Endodermal cell (in vitro differentiated cells): Measurements from ENCODE around the gene PXDN. TPM values are rescaled to one million over a fixed set of nuclear protein-coding genes. Genes with fewer than 3 reads are reported as not detected.

ENCODE experiments used
- DNase-seq: peaks from one replicate; pipeline ENCODE4 v3.0.0-alpha.2; 2017
- H3K27ac ChIP-seq: 2 replicates; pipeline ENCODE4 v1.5.1; 2013; ENCODE audit warnings: mild to moderate bottlenecking, low read depth, low read length, moderate library complexity
- H3K27me3 ChIP-seq: 2 replicates; pipeline ENCODE4 v1.6.1; 2013; ENCODE audit warnings: mild to moderate bottlenecking, low read length, moderate library complexity; ENCODE audit not compliant: insufficient read depth, control insufficient read depth, poor library complexity, severe bottlenecking
- H3K36me3 ChIP-seq: 2 replicates; pipeline ENCODE4 v1.7.0; 2013; ENCODE audit warnings: mild to moderate bottlenecking, low read length, moderate library complexity; ENCODE audit not compliant: control insufficient read depth, insufficient read depth
- H3K4me1 ChIP-seq: one replicate; pipeline ENCODE4 v1.7.0; 2013; ENCODE audit warnings: low read length; ENCODE audit not compliant: control insufficient read depth, insufficient read depth
- H3K4me3 ChIP-seq: 2 replicates; pipeline ENCODE4 v1.5.1; 2013; ENCODE audit warnings: mild to moderate bottlenecking, low read length, moderate library complexity
- H3K9ac ChIP-seq: 2 replicates; pipeline ENCODE4 v1.6.1; 2013; ENCODE audit warnings: mild to moderate bottlenecking, low read length, moderate library complexity; ENCODE audit not compliant: poor library complexity, severe bottlenecking; ENCODE audit errors: extremely low read depth
- H3K9me3 ChIP-seq: 2 replicates; pipeline ENCODE4 v1.6.1; 2013; ENCODE audit warnings: mild to moderate bottlenecking, low read length, moderate library complexity; ENCODE audit not compliant: control insufficient read depth
- H3K27ac Mint-ChIP-seq: 2 replicates; pipeline ENCODE4 v1.8.0; 2020; ENCODE audit warnings: mixed read lengths
- H3K27me3 Mint-ChIP-seq: 2 replicates; pipeline ENCODE4 v1.8.0; 2021; ENCODE audit warnings: mild to moderate bottlenecking, mixed read lengths; ENCODE audit not compliant: insufficient read depth
- H3K36me3 Mint-ChIP-seq: 2 replicates; pipeline ENCODE4 v1.8.0; 2020; ENCODE audit warnings: low read depth, mixed read lengths
- H3K4me1 Mint-ChIP-seq: 2 replicates; pipeline ENCODE4 v1.8.0; 2020; ENCODE audit warnings: mixed read lengths
- H3K4me3 Mint-ChIP-seq: 2 replicates; pipeline ENCODE4 v1.8.0; 2020; ENCODE audit warnings: mild to moderate bottlenecking, moderate library complexity, mixed read lengths
- H3K9me3 Mint-ChIP-seq: 2 replicates; pipeline ENCODE4 v1.8.0; 2020; ENCODE audit warnings: mild to moderate bottlenecking, mixed read lengths
- WGBS, 2 experiments: methylation state at CpG; one replicate each; pipeline versions ENCODE4 v1.1.5 to v1.1.7; 2013; ENCODE audit warnings: missing lambda C conversion rate in 2 of 2, mixed read lengths in 1 of 2; ENCODE audit not compliant: insufficient coverage in 1 of 2, insufficient read length in 1 of 2; 5-methylcytosine and 5-hydroxymethylcytosine counted together
- total RNA-seq, 2 donors: library from RNA; stranded (reverse); fragmentation: NEBNext Ultra II Directional in 1 of 2; extraction: Animal tissue kit (Norgen Biotek cat#: 25700) in 1 of 2; gene quantifications; 2 replicates in 1 of 2; 3 replicates in 1 of 2; pipeline ENCODE4 v1.2.1, GENCODE V29; 2021
- TF ChIP-seq, protein P1 (sequence below): fragments of 200-600 bp; sonication (generic); conservative IDR thresholded peaks from 2 replicates; pipeline ENCODE4 v1.5.0; 2021; ENCODE audit warnings: antibody characterized with exemption, mild to moderate bottlenecking

PXDN gene
- total RNA-seq, 2 donors from 2014 or later: 212 to 247 TPM

DNA sequence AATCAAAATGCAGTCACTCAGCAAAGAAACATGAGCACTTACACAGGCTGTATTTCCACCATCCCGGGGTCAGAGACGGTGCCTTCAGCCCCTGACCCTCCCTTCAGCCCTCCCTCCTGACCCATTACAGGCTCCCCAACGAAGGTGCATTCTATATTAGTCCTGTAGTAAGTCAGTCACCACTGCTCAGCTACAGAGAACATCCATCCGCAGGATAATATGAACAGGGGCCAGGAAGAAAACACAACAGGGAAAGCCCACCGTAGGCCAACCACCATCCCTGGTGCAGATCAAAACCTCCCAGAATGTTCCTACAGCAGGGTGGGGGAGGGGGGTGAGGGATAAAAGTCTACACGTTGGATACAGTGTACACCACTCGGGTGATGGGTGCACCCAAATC, 15.1 kb downstream of the PXDN start:
- Mint-ChIP-seq H3K27ac (no peak overlapping the region), H3K9me3 (peaks cover 1% of the 10 kb centered on the region), H3K27me3 (no peaks in the 10 kb centered on the region), H3K4me3 (no peak overlapping the region), H3K36me3 (peaks cover 19% of the 10 kb centered on the region), H3K4me1 (peaks cover 43% of the 10 kb centered on the region)
- no peak overlapping the region for H3K4me3 ChIP-seq
- WGBS, 2 experiments: 63 to 72% methylated on average over 4 to 7 of the region's 7 CpGs
- H3K27me3 ChIP-seq: no peaks in the 10 kb centered on the region
- H3K36me3 ChIP-seq: peaks cover 12% of the 10 kb centered on the region
- no peak overlapping the region for H3K9ac ChIP-seq
- peak; percentile 33 for DNase-seq
- TF ChIP-seq, protein P1, sequence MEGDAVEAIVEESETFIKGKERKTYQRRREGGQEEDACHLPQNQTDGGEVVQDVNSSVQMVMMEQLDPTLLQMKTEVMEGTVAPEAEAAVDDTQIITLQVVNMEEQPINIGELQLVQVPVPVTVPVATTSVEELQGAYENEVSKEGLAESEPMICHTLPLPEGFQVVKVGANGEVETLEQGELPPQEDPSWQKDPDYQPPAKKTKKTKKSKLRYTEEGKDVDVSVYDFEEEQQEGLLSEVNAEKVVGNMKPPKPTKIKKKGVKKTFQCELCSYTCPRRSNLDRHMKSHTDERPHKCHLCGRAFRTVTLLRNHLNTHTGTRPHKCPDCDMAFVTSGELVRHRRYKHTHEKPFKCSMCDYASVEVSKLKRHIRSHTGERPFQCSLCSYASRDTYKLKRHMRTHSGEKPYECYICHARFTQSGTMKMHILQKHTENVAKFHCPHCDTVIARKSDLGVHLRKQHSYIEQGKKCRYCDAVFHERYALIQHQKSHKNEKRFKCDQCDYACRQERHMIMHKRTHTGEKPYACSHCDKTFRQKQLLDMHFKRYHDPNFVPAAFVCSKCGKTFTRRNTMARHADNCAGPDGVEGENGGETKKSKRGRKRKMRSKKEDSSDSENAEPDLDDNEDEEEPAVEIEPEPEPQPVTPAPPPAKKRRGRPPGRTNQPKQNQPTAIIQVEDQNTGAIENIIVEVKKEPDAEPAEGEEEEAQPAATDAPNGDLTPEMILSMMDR: no peak
- H3K27ac ChIP-seq: no peak overlapping the region
- H3K9me3 ChIP-seq: peaks cover 4% of the 10 kb centered on the region
- peaks cover 17% of the 10 kb centered on the region for H3K4me1 ChIP-seq

DNA sequence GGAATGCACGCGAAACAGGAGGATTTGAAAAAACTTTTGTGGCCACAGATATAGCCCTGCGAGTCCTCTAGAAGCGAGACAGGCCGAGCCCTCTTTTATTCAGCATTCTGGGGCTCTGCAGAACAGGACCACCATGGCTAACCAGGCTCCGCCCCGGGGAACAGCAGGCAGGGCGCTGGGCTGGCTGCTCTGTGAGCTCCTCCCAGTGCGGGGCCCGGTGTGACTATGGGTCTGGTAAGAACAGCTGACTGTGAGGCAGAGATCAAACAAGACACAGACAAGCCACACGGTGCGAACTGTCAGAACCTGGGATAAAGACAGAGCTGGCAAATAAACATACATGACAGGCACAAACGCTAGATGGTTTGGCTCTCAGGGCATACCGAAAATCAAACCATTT, 15.5 kb downstream of the PXDN start:
- Mint-ChIP-seq H3K4me3 (no peak overlapping the region), H3K9me3 (peaks cover 1% of the 10 kb centered on the region), H3K27ac (peak overlapping the region; percentile 1), H3K36me3 (peaks cover 17% of the 10 kb centered on the region), H3K4me1 (peaks cover 43% of the 10 kb centered on the region), H3K27me3 (no peaks in the 10 kb centered on the region)
- peaks cover 17% of the 10 kb centered on the region for H3K4me1 ChIP-seq
- H3K9ac ChIP-seq: no peak overlapping the region
- H3K9me3 ChIP-seq: peaks cover 4% of the 10 kb centered on the region
- WGBS, 2 experiments: 55% methylated on average over 11 to 14 of the region's 14 CpGs
- DNase-seq: peak; percentile 89
- H3K27me3 ChIP-seq: no peaks in the 10 kb centered on the region
- TF ChIP-seq, protein P1: no peak
- H3K4me3 ChIP-seq: no peak overlapping the region
- H3K27ac ChIP-seq: no peak overlapping the region
- H3K36me3 ChIP-seq: peaks cover 9% of the 10 kb centered on the region

DNA sequence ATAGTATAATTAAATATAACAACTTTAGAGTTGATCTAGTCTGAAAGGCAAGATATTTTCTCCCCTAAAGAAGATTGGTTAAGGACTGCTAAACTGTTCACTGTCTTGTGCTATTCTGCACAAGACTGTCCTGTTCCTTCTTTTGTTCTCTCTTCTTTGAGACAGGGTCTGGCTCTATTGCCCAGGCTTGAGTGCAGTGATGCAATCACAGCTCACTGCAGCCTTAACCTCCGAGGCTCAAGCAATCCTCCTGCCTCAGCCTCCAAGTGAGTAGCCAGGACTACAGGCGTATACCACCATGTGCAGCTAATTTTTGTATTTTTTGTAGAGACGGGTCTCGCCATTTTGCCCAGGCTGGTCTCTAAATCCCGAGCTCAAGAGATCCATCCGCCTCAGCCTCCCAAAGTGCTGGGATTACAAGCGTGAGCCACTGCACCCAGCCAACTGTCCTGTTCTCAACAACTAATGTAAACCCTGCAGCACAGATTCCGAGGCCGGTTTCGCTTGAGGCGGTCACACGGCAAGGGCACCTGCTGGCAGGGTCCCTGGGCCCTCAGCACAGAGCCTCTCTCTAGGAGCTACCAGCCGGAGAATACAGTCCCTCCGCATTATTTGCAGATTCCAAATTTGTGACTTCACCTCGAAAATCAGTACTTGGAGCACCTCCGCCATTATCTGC, 16.4 kb downstream of the PXDN start:
- peaks cover 43% of the 10 kb centered on the region for H3K4me1 Mint-ChIP-seq
- no peaks in the 10 kb centered on the region for H3K9me3 ChIP-seq
- H3K36me3 Mint-ChIP-seq: peaks cover 11% of the 10 kb centered on the region
- H3K27ac ChIP-seq: no peak overlapping the region
- no peak overlapping the region for H3K4me3 ChIP-seq
- H3K9ac ChIP-seq: no peak overlapping the region
- peak; percentile 43 for DNase-seq
- no peak overlapping the region for H3K4me3 Mint-ChIP-seq
- peaks cover 17% of the 10 kb centered on the region for H3K4me1 ChIP-seq
- no peaks in the 10 kb centered on the region for H3K27me3 Mint-ChIP-seq
- H3K27ac Mint-ChIP-seq: no peak overlapping the region
- peaks cover 6% of the 10 kb centered on the region for H3K36me3 ChIP-seq
- 94 to 97% methylated on average over 16 of the region's 16 CpGs for WGBS, 2 experiments
- TF ChIP-seq, protein P1: no peak
- no peaks in the 10 kb centered on the region for H3K27me3 ChIP-seq
- H3K9me3 Mint-ChIP-seq: peaks cover 1% of the 10 kb centered on the region
